PC-9 (cell line): Measurements from ENCODE around the gene GATA1. TPM values are rescaled to one million over a fixed set of nuclear protein-coding genes. Genes with fewer than 3 reads are reported as not detected.

Source experiments
- BruUV-seq: library from RNA; stranded (reverse); fragments of 400-500 nt; replicated peaks from 2 replicates; lab custom pipeline; 2021; lab: Mats Ljungman, UMichigan
- CTCF ChIA-PET: fragments of 300-600 bp; sonication (Branson Sonifier 250); formaldehyde crosslinking; loops from one replicate; lab custom pipeline; 2022; ENCODE audit warnings: antibody characterized with exemption; lab: Charles Lee
- POLR2A ChIA-PET: fragments of 300-600 bp; sonication (Branson Sonifier 250); formaldehyde crosslinking; loops from one replicate; lab custom pipeline; 2022; ENCODE audit warnings: antibody characterized with exemption; ENCODE audit not compliant: unreplicated experiment; lab: Charles Lee
- DNase-seq, 2 experiments: peaks; one replicate each; pipeline versions ENCODE4 v3.0.0 to v3.0.0-alpha.2; 2015 to 2022; ENCODE audit warnings: mixed read lengths in 1 of 2
- H2AFZ ChIP-seq: fragments of 200-600 bp; sonication (generic); 2 replicates; pipeline ENCODE4 v1.8.1; 2017; ENCODE audit warnings: antibody characterized with exemption
- H3F3A ChIP-seq: fragments of 200-600 bp; sonication (generic); 2 replicates; pipeline ENCODE4 v1.8.1; 2017; ENCODE audit warnings: antibody characterized with exemption, mild to moderate bottlenecking, low read depth; ENCODE audit not compliant: insufficient read depth
- H3K27ac ChIP-seq: fragments of 200-600 bp; sonication (generic); 2 replicates; pipeline ENCODE4 v1.6.1; 2016; ENCODE audit warnings: mixed run types
- H3K27me3 ChIP-seq: fragments of 200-600 bp; sonication (generic); 2 replicates; pipeline ENCODE4 v1.6.1; 2016; ENCODE audit warnings: low read depth, mixed run types; ENCODE audit not compliant: insufficient read depth
- H3K36me3 ChIP-seq: fragments of 200-600 bp; sonication (generic); 2 replicates; pipeline ENCODE4 v1.6.1; 2016; ENCODE audit warnings: low read depth, mixed run types
- H3K4me1 ChIP-seq: fragments of 200-600 bp; sonication (generic); replicated peaks from 2 replicates; pipeline ENCODE4 v1.6.1; 2016; ENCODE audit warnings: mixed run types; ENCODE audit not compliant: insufficient read depth
- H3K4me2 ChIP-seq: fragments of 200-600 bp; sonication (generic); 2 replicates; pipeline ENCODE4 v1.6.1; 2017; ENCODE audit warnings: mixed run types
- H3K4me3 ChIP-seq: fragments of 200-600 bp; sonication (generic); 2 replicates; pipeline ENCODE4 v1.6.1; 2016; ENCODE audit warnings: mixed run types
- H3K79me2 ChIP-seq: fragments of 200-600 bp; sonication (generic); 2 replicates; pipeline ENCODE4 v1.6.1; 2017; ENCODE audit warnings: low read depth, mixed run types
- H3K9me2 ChIP-seq: fragments of 200-600 bp; sonication (generic); 2 replicates; pipeline ENCODE4 v1.8.1; 2017; ENCODE audit warnings: mild to moderate bottlenecking; ENCODE audit not compliant: insufficient read depth
- H3K9me3 ChIP-seq: fragments of 200-600 bp; sonication (generic); 2 replicates; pipeline ENCODE4 v1.8.1; 2016; ENCODE audit warnings: low read depth; ENCODE audit not compliant: insufficient read depth
- H4K20me1 ChIP-seq: fragments of 200-600 bp; sonication (generic); 2 replicates; pipeline ENCODE4 v1.8.1; 2017; ENCODE audit not compliant: insufficient read depth
- CTCF ChIP-seq: fragments of 200-600 bp; sonication (generic); conservative IDR thresholded peaks from 2 replicates; pipeline ENCODE4 v1.6.1; 2017; ENCODE audit warnings: mixed run types, antibody characterized with exemption, mild to moderate bottlenecking, moderate library complexity
- EZH2 ChIP-seq: fragments of 200-600 bp; sonication (generic); IDR thresholded peaks from 2 replicates; pipeline ENCODE4 v1.8.0; 2017; ENCODE audit warnings: antibody characterized with exemption, low read depth
- intact Hi-C: fragments of 100-400 bp; cut with micrococcal nuclease; formaldehyde crosslinking; loops from one replicate; pipeline ENCODE4 v1.10.0; 2022; ENCODE audit not compliant: unreplicated experiment
- total RNA-seq: library from RNA; stranded (reverse); gene quantifications from 2 replicates; pipeline ENCODE4 v1.2.3, GENCODE V29; 2021

The GATA1 gene
- total RNA-seq, 1 experiment from 2014 or later, result not detected

- Histone ChIP-seq H3K79me2 (no peaks in the 10 kb centered on the region), H3K4me2 (no peak overlapping the region), H4K20me1 (no peaks in the 10 kb centered on the region), H3K4me1 (no peaks in the 10 kb centered on the region), H2AFZ (no peak overlapping the region), H3K27ac (no peak overlapping the region), H3K9me2 (no peaks in the 10 kb centered on the region), H3K9me3 (no peaks in the 10 kb centered on the region), H3F3A (no peaks in the 10 kb centered on the region), H3K36me3 (no peaks in the 10 kb centered on the region), H3K4me3 (no peak overlapping the region), H3K27me3 (no peaks in the 10 kb centered on the region)
- TF ChIP-seq CTCF, result no peak
- no peak for TF ChIP-seq EZH2
- ChIA-PET CTCF (no interaction called here), POLR2A (no interaction called here)
- no TSS peak for BruUV-seq
- intact Hi-C loops, result no loop called here
- DNase-seq, result no peak
Observed at GRCh38 chrX:48786825-48787504, 575 bp downstream of the GATA1 start.

- no peaks in the 10 kb centered on the region for H3K79me2 ChIP-seq
- ChIA-PET POLR2A (no interaction called here), CTCF (no interaction called here)
- no peak overlapping the region for H3K4me2 ChIP-seq
- H4K20me1 ChIP-seq, result no peaks in the 10 kb centered on the region
- no TSS peak for BruUV-seq
- no peak overlapping the region for H2AFZ ChIP-seq
- H3K9me2 ChIP-seq, result no peaks in the 10 kb centered on the region
- DNase-seq, result no peak
- H3K36me3 ChIP-seq, result no peaks in the 10 kb centered on the region
- H3K9me3 ChIP-seq, result no peaks in the 10 kb centered on the region
- TF ChIP-seq EZH2 (no peak), CTCF (no peak)
- no peaks in the 10 kb centered on the region for H3K27me3 ChIP-seq
- H3K27ac ChIP-seq, result no peak overlapping the region
- intact Hi-C loops, result no loop called here
- no peak overlapping the region for H3K4me3 ChIP-seq
- no peaks in the 10 kb centered on the region for H3F3A ChIP-seq
- H3K4me1 ChIP-seq, result no peaks in the 10 kb centered on the region
Observed at GRCh38 chrX:48787505-48788443, 1.4 kb downstream of the GATA1 start.

- TF ChIP-seq CTCF, result no peak
- TF ChIP-seq EZH2, result no peak
- H2AFZ ChIP-seq, result no peak overlapping the region
- CTCF ChIA-PET, result no interaction called here
- H3K79me2 ChIP-seq, result no peaks in the 10 kb centered on the region
- no peaks in the 10 kb centered on the region for H3K36me3 ChIP-seq
- peaks cover 3% of the 10 kb centered on the region for H3K4me1 ChIP-seq
- POLR2A ChIA-PET, result no interaction called here
- no peaks in the 10 kb centered on the region for H4K20me1 ChIP-seq
- H3K9me3 ChIP-seq, result no peaks in the 10 kb centered on the region
- no TSS peak for BruUV-seq
- H3K4me2 ChIP-seq, result no peak overlapping the region
- intact Hi-C loops, result no loop called here
- no peaks in the 10 kb centered on the region for H3K9me2 ChIP-seq
- H3F3A ChIP-seq, result no peaks in the 10 kb centered on the region
- no peak for DNase-seq
- H3K27ac ChIP-seq, result no peak overlapping the region
- H3K27me3 ChIP-seq, result no peaks in the 10 kb centered on the region
- no peak overlapping the region for H3K4me3 ChIP-seq
Observed at GRCh38 chrX:48789366-48790220, 3.2 kb downstream of the GATA1 start.
